ENCODE results near the gene PRPF40A. TPM values are rescaled to one million over a fixed set of nuclear protein-coding genes. Genes with fewer than 3 reads are reported as not detected.
A peak's percentile ranks its signal among the peaks of the same experiment; 100 is the strongest.

Gene PRPF40A
- total RNA-seq, 1 donor from 2014 or later = 152 TPM

- Mint-ChIP-seq H3K27me3 (ENCODE audit: insufficient read depth) (no peaks in the 10 kb centered on the region), H3K36me3 (ENCODE audit: low read depth) (peaks cover 2% of the 10 kb centered on the region), H3K9me3 (no peaks in the 10 kb centered on the region), H3K4me1 (ENCODE audit: low read depth) (no peaks in the 10 kb centered on the region), H3K4me3 (no peak overlapping the region), H3K27ac (no peak overlapping the region)
- intact Hi-C loops (cut with micrococcal nuclease) = no loop called here
- no peak for DNase-seq (ENCODE audit: low spot score)
Measured at GRCh38 chr2:152620985-152621384, 96.3 kb downstream of the PRPF40A start.

- Mint-ChIP-seq H3K27ac (no peak overlapping the region), H3K36me3 (ENCODE audit: low read depth) (peaks cover 3% of the 10 kb centered on the region), H3K4me1 (ENCODE audit: low read depth) (no peaks in the 10 kb centered on the region), H3K9me3 (no peaks in the 10 kb centered on the region), H3K4me3 (no peak overlapping the region), H3K27me3 (ENCODE audit: insufficient read depth) (no peaks in the 10 kb centered on the region)
- intact Hi-C loops (cut with micrococcal nuclease) = no loop called here
- DNase-seq (ENCODE audit: low spot score) = no peak
Measured at GRCh38 chr2:152620208-152620607, 97.1 kb downstream of the PRPF40A start.

GRCh38 chr2:152618193-152618564, 99.1 kb downstream of the PRPF40A start:
- Mint-ChIP-seq H3K4me3 (no peak overlapping the region), H3K27ac (no peak overlapping the region), H3K36me3 (ENCODE audit: low read depth) (peaks cover 5% of the 10 kb centered on the region), H3K4me1 (ENCODE audit: low read depth) (peaks cover 15% of the 10 kb centered on the region), H3K9me3 (no peaks in the 10 kb centered on the region), H3K27me3 (ENCODE audit: insufficient read depth) (no peaks in the 10 kb centered on the region)
- intact Hi-C loops (cut with micrococcal nuclease) = no loop called here
- no peak for DNase-seq (ENCODE audit: low spot score)

DNA sequence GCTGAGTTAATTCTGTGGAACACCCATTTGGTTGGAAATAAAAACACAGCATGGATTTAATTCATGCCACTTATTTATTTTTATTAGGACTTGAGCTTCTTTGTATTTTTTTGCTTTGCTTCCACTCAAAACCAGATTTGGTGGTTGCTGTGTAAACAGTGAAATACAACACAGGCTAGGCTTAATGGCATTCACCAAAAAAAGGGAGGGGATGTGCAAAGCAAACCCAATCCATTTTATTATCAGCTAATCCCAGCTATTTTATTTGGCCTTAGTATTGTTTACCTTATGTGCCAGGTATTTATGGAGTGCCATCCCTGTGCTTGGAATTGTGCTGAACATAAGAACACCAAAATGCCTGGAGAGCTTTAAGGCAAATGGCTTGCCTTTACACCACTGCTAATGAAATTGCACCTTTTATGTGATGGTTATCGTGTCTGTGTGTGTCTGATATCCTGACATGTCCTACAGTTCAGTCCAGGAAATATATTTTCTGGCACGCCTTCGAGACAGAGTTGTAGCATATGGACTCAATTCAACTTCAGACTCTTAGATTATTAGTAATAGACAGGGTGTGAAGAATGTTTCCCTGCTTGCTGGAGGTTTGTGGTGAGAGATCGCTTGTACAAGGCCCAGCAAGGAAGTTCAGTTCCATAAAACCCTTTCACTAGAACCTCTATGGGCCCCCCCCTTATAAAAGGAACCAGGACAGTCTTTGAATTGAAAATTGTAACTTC, 99.6 kb downstream of the PRPF40A start:
- Mint-ChIP-seq H3K9me3 (no peaks in the 10 kb centered on the region), H3K27me3 (ENCODE audit: insufficient read depth) (no peaks in the 10 kb centered on the region), H3K36me3 (ENCODE audit: low read depth) (peaks cover 5% of the 10 kb centered on the region), H3K4me1 (ENCODE audit: low read depth) (peaks cover 21% of the 10 kb centered on the region), H3K4me3 (no peak overlapping the region), H3K27ac (no peak overlapping the region)
- no peak for DNase-seq (ENCODE audit: low spot score)
- intact Hi-C loops (cut with micrococcal nuclease) = no loop called here

DNA sequence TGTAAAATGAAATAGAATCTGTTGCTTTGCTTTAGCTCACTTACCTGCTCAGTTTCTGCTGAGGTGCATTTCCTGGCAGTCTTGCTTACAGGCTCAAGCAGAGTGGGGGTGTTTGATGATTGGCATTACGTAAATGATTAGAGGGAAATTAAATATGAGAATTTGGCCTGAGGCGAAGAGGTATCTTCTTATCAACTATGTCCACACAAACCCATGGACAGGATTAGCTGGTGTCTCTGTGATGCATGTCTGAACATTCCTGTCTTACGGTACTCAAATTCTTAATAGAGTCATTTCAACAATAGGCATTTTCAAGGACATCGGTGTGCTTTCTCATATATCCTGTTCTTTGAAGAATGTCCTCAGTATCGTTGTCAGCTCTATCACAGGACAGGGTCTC, 102.1 kb downstream of the PRPF40A start:
- peaks cover 5% of the 10 kb centered on the region for H3K36me3 Mint-ChIP-seq (ENCODE audit: low read depth)
- H3K27me3 Mint-ChIP-seq (ENCODE audit: insufficient read depth) = no peaks in the 10 kb centered on the region
- H3K9me3 Mint-ChIP-seq = no peaks in the 10 kb centered on the region

GRCh38 chr2:152613235-152613634, 104.0 kb downstream of the PRPF40A start:
- peaks cover 3% of the 10 kb centered on the region for H3K36me3 Mint-ChIP-seq (ENCODE audit: low read depth)
- no peaks in the 10 kb centered on the region for H3K9me3 Mint-ChIP-seq
- H3K27me3 Mint-ChIP-seq (ENCODE audit: insufficient read depth) = peaks cover 3% of the 10 kb centered on the region
- intact Hi-C loops (cut with micrococcal nuclease) = loop anchor here (5.0 kb wide), 2 partner anchors 41 to 276 kb away; partner anchors contain the start of gene FMNL2
- H3K4me3 Mint-ChIP-seq = no peak overlapping the region
- no peak overlapping the region for H3K27ac Mint-ChIP-seq
- H3K4me1 Mint-ChIP-seq (ENCODE audit: low read depth) = peaks cover 33% of the 10 kb centered on the region
- DNase-seq (ENCODE audit: low spot score) = no peak

More for the DNA sequence above, 102.1 kb downstream of the PRPF40A start:
- Mint-ChIP-seq H3K27ac (no peak overlapping the region), H3K4me3 (no peak overlapping the region), H3K4me1 (ENCODE audit: low read depth) (peaks cover 33% of the 10 kb centered on the region)
- intact Hi-C loops (cut with micrococcal nuclease) = no loop called here
- DNase-seq (ENCODE audit: low spot score) = no peak

DNA sequence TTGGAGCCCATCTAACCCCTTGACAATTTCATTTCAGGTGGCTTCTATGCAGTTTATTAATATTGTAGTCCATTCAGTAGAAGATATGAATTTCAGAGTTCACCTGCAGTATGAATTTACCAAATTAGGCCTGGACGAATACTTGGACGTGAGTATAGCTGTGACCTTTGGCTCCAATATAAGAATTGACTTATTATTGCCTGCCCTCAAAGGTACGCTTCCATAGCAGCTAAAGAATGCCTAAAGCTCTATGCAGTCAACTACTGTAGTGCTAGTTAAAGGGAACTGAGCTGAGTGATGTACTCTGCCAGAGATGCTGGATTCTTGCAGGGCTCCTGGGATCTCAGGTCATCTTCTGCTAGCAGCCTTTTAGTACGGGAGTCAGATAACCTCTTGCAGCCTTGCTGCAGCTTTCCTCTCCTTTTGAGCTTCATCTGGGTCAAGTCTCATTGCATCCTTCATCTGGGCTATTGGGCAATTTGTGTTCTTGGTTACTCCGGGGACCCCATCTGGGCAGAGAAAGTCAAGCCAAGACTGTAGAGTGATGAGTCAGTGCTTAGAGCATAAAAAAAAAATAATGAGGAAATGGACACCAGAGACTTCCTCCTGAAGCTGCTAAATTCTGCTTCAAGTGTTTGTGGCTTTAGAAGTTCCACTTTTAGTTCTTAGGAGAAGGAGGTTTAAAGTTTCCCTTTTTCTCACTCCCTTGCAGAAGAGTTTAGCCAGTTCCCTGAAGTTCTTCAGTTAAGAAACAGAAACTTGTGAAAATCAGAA, 105.6 kb downstream of the PRPF40A start:
- intact Hi-C loops (cut with micrococcal nuclease) = loop anchor here (5.0 kb wide), 2 partner anchors 39 to 274 kb away; partner anchors contain the start of gene FMNL2
- Mint-ChIP-seq H3K9me3 (no peaks in the 10 kb centered on the region), H3K36me3 (ENCODE audit: low read depth) (peaks cover 3% of the 10 kb centered on the region), H3K4me1 (ENCODE audit: low read depth) (peaks cover 33% of the 10 kb centered on the region), H3K4me3 (peak overlapping the region; percentile 6), H3K27me3 (ENCODE audit: insufficient read depth) (peaks cover 3% of the 10 kb centered on the region), H3K27ac (peak overlapping the region; percentile 18)
- DNase-seq (ENCODE audit: low spot score) = no peak

GRCh38 chr2:152609699-152610098, 107.6 kb downstream of the PRPF40A start:
- Mint-ChIP-seq H3K27ac (no peak overlapping the region), H3K27me3 (ENCODE audit: insufficient read depth) (peaks cover 3% of the 10 kb centered on the region), H3K4me1 (ENCODE audit: low read depth) (peaks cover 31% of the 10 kb centered on the region), H3K9me3 (no peaks in the 10 kb centered on the region), H3K4me3 (no peak overlapping the region), H3K36me3 (ENCODE audit: low read depth) (peaks cover under 1% of the 10 kb centered on the region)
- intact Hi-C loops (cut with micrococcal nuclease) = loop anchor here (5.0 kb wide), 2 partner anchors 37 to 272 kb away; partner anchors contain the start of gene FMNL2
- no peak for DNase-seq (ENCODE audit: low spot score)

GRCh38 chr2:152609154-152609553, 108.1 kb downstream of the PRPF40A start:
- DNase-seq (ENCODE audit: low spot score) = no peak
- intact Hi-C loops (cut with micrococcal nuclease) = no loop called here
- H3K36me3 Mint-ChIP-seq (ENCODE audit: low read depth) = no peaks in the 10 kb centered on the region
- H3K27me3 Mint-ChIP-seq (ENCODE audit: insufficient read depth) = peaks cover 3% of the 10 kb centered on the region
- no peaks in the 10 kb centered on the region for H3K9me3 Mint-ChIP-seq
- H3K4me1 Mint-ChIP-seq (ENCODE audit: low read depth) = peaks cover 28% of the 10 kb centered on the region
- no peak overlapping the region for H3K4me3 Mint-ChIP-seq
- H3K27ac Mint-ChIP-seq = no peak overlapping the region

GRCh38 chr2:152607793-152608300, 109.4 kb downstream of the PRPF40A start:
- Mint-ChIP-seq H3K36me3 (ENCODE audit: low read depth) (no peaks in the 10 kb centered on the region), H3K27me3 (ENCODE audit: insufficient read depth) (peaks cover 3% of the 10 kb centered on the region), H3K4me3 (no peak overlapping the region), H3K9me3 (no peaks in the 10 kb centered on the region), H3K4me1 (ENCODE audit: low read depth) (peaks cover 15% of the 10 kb centered on the region), H3K27ac (no peak overlapping the region)
- DNase-seq (ENCODE audit: low spot score) = no peak
- intact Hi-C loops (cut with micrococcal nuclease) = no loop called here

- Mint-ChIP-seq H3K27me3 (ENCODE audit: insufficient read depth) (peaks cover 3% of the 10 kb centered on the region), H3K9me3 (no peaks in the 10 kb centered on the region), H3K27ac (no peak overlapping the region), H3K4me1 (ENCODE audit: low read depth) (peaks cover 6% of the 10 kb centered on the region), H3K36me3 (ENCODE audit: low read depth) (no peaks in the 10 kb centered on the region), H3K4me3 (no peak overlapping the region)
- DNase-seq (ENCODE audit: low spot score) = no peak
- intact Hi-C loops (cut with micrococcal nuclease) = no loop called here
Measured at GRCh38 chr2:152606941-152607340, 110.3 kb downstream of the PRPF40A start.

DNA sequence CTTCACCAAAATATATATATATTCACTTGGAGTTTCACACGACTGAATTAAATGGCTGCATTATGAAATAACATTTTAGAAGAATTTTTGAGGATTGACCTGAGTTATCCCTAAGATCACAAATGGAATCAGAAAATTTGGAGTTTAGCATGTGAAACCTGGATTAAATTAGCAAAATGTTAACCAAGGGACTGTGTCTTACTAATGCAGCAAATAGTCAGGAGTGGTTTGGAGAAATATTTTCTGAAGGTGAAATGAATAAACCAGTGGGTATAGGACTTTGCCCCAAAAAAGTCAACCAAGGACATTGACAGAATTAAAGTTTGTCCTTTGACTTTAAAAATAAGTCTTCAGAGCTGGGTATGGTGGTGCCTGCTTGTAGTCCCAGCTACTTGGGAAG, 111.2 kb downstream of the PRPF40A start:
- Mint-ChIP-seq H3K27me3 (ENCODE audit: insufficient read depth) (peaks cover 3% of the 10 kb centered on the region), H3K4me3 (no peak overlapping the region), H3K27ac (no peak overlapping the region), H3K36me3 (ENCODE audit: low read depth) (no peaks in the 10 kb centered on the region), H3K4me1 (ENCODE audit: low read depth) (no peaks in the 10 kb centered on the region), H3K9me3 (no peaks in the 10 kb centered on the region)
- intact Hi-C loops (cut with micrococcal nuclease) = no loop called here
- DNase-seq (ENCODE audit: low spot score) = no peak

DNA sequence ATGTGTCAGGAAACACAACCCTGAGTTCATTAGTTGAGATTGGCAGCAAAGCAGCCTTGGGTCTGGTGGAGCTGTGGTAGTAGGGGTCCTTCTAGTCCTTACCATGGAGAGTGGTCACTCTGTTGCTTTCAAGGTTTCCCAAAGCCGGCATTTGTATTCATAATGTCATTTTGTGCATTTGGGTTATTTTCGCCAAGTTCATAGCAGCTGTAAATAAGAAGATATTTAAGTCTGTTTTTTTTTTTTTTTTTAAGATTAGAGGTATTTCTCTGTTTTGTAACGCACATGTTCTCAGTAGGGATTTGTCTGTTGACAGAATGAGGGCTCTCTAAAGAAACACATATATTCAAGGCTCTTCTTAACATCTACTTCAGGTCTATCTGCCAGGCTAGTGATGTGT, 114.1 kb downstream of the PRPF40A start:
- Mint-ChIP-seq H3K9me3 (no peaks in the 10 kb centered on the region), H3K36me3 (ENCODE audit: low read depth) (no peaks in the 10 kb centered on the region), H3K4me1 (ENCODE audit: low read depth) (no peaks in the 10 kb centered on the region), H3K27ac (no peak overlapping the region), H3K4me3 (no peak overlapping the region), H3K27me3 (ENCODE audit: insufficient read depth) (no peaks in the 10 kb centered on the region)
- intact Hi-C loops (cut with micrococcal nuclease) = no loop called here
- DNase-seq (ENCODE audit: low spot score) = no peak
